K562 (cell line): Measurements from ENCODE around the gene SOX15.

ENCODE experiments used
- CC2D1A ChIP-seq: fragments of 450-650 bp; IDR thresholded peaks from 2 replicates; pipeline ENCODE4 v1.6.1; 2017; ENCODE audit warnings: mild to moderate bottlenecking
- ETS1 ChIP-seq: conservative IDR thresholded peaks from 2 replicates; pipeline ENCODE4 v1.6.1; 2011; ENCODE audit warnings: low read depth, mild to moderate bottlenecking, low read length; ENCODE audit not compliant: control insufficient read depth
- FOS ChIP-seq: IDR thresholded peaks from 3 replicates; pipeline ENCODE4 v1.6.1; 2011; ENCODE audit not compliant: insufficient read length; ENCODE audit errors: extremely low read depth
- LARP7 ChIP-seq: fragments of 450-650 bp; IDR thresholded peaks from 2 replicates; pipeline ENCODE4 v1.6.1; 2016
- NRF1 ChIP-seq, 2 experiments: fragments of 450-650 bp; IDR thresholded peaks in 1 of 2; conservative IDR thresholded peaks in 1 of 2; 2 replicates each; pipeline ENCODE4 v1.6.1; 2014; ENCODE audit warnings: mild to moderate bottlenecking in 2 of 2
- SIN3A ChIP-seq, 2 experiments: fragments of 150-350 bp in 1 of 2; IDR thresholded peaks; 2 replicates each; pipeline ENCODE4 v1.6.1; 2011 to 2016; ENCODE audit warnings: borderline replicate concordance in 2 of 2, low read depth in 2 of 2, low read length in 2 of 2, mild to moderate bottlenecking in 2 of 2, moderate library complexity in 2 of 2; ENCODE audit not compliant: control insufficient read depth in 1 of 2
- ZNF121 ChIP-seq: sonication (generic); formaldehyde crosslinking; conservative IDR thresholded peaks from 2 replicates; pipeline ENCODE4 v1.8.0; 2022; ENCODE audit warnings: missing genetic modification reagents

- TF ChIP-seq ETS1 (no peak), FOS (no peak), NRF1 (conservative IDR thresholded peaks at IDR 0.05 in 1 of 2, IDR thresholded peaks at IDR 0.05 in 1 of 2) (no peak), ZNF121 (CRISPR knock-in tag) (no peak), LARP7 (no peak), CC2D1A (no peak), SIN3A (IDR thresholded peaks at IDR 0.05; ENCODE audit: borderline replicate concordance in 2 of 2, control insufficient read depth in 1 of 2, low read depth in 2 of 2, low read length in 2 of 2) (no peak)
These were observed 2.3 kb downstream of the SOX15 start for GRCh38 chr17:7587420-7588151.
